Erythroblast (primary cell): ENCODE measurements around the gene FGF2.

Experiments used
- GATA1 ChIP-seq: IDR thresholded peaks from 2 replicates; pipeline ENCODE4 v1.6.1; 2011; ENCODE audit warnings: low read depth, mild to moderate bottlenecking, control low read depth, low read length, moderate library complexity
- POLR2A ChIP-seq: IDR thresholded peaks from 2 replicates; pipeline ENCODE4 v1.6.1; 2011; ENCODE audit warnings: mild to moderate bottlenecking, low read length

DNA sequence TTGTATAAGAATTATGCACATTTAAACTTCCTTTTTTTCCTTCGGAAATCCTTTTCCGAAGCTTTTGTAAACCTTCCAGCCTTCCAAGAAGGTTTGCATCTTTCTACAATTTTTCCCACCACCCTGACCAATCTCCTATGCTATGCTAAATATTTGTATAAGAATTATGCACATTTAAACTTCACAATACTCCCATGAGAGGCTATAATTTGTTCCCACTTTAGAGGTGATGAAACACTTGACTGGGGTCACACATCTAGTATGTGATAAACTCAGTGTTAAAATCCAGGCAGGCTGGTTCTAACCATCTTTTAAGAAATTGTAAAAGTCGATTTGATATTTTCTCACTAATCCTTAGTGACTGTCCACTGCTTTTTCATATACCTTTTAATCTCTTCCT lies 73.7 kb downstream of the FGF2 start:
- TF ChIP-seq POLR2A, result no peak
- no peak for TF ChIP-seq GATA1
